Measurements from ENCODE around the gene SLC28A1. TPM values are rescaled to one million over a fixed set of nuclear protein-coding genes. Genes with fewer than 3 reads are reported as not detected.
A peak's percentile ranks its signal among the peaks of the same experiment; 100 is the strongest.

The SLC28A1 gene, protein sequence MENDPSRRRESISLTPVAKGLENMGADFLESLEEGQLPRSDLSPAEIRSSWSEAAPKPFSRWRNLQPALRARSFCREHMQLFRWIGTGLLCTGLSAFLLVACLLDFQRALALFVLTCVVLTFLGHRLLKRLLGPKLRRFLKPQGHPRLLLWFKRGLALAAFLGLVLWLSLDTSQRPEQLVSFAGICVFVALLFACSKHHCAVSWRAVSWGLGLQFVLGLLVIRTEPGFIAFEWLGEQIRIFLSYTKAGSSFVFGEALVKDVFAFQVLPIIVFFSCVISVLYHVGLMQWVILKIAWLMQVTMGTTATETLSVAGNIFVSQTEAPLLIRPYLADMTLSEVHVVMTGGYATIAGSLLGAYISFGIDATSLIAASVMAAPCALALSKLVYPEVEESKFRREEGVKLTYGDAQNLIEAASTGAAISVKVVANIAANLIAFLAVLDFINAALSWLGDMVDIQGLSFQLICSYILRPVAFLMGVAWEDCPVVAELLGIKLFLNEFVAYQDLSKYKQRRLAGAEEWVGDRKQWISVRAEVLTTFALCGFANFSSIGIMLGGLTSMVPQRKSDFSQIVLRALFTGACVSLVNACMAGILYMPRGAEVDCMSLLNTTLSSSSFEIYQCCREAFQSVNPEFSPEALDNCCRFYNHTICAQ
- 10 to 100 TPM in 1 of 2 donors, under 1 TPM in 1; 0.09 to 39.7 TPM for total RNA-seq
- 10 to 100 TPM; 14.8 to 21.9 TPM for polyA plus RNA-seq

DNA sequence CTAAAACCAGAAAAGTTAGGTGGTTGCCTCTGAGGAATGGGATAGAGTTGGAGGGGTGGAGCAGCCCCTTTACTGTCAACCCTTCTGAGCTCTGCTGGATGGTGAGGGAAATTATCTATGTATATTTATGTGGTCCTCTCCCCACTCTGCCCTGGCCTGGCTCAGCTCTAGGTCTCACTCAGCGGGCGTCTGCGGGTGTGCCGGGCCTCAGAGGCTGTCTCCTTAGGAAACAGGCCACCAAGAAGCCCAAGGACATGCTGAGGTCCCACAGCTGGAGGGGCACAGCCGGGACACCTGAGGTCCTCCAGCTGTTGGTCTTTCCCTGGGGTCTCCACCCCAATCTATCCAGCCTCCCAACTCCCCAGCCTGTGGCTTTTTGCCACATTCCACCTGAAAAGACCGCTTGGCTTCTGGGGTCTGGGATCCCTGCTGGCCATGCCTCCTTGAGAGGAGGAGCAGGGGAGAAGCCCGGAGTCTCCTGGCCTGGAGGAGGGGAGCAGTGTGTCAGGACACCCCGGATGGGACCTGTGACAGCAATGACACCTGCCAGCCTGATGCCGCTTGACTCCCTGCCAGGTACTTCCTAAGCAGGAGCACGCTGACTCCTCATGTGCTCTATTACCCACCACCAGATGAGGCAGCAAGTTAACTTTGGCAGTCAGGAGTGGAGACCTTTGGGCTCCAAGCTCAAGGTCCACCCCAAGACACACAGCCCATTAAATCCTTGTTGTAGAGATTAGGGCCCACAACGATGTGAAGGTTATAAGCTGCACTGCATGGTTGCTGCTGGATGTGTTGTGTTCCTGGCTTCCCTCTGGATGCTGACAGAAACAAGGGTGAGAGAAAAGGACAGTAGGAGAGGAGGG, at the start of gene SLC28A1:
SLC28A1 (plus strand) TSS at position 747 of the 866 bp plus-strand sequence. CDS start 3,099 bp downstream, outside the sequence.
- Histone ChIP-seq H3K4me1 (ENCODE audit: control insufficient read depth in 4 of 4, insufficient read depth in 4 of 4, low read length in 3 of 4) (peaks cover 5 to 33% (median 12%) of the 10 kb centered on the region in 4 donors), H3K27ac (ENCODE audit: low read depth in 1 of 2, low read length in 2 of 2) (peak within 1 kb of the TSS; percentile 93 to 99), H3K27me3 (ENCODE audit: control insufficient read depth in 4 of 4, insufficient read depth in 4 of 4, low read length in 3 of 4) (no peaks in the 10 kb centered on the region), H3K36me3 (ENCODE audit: control insufficient read depth in 4 of 4, insufficient read depth in 3 of 4, low read depth in 1 of 4, low read length in 3 of 4) (peaks cover 0 to 5% (median under 1%) of the 10 kb centered on the region in 4 donors), H3K4me3 (ENCODE audit: low read depth in 1 of 3, low read length in 3 of 3) (peak within 1 kb of the TSS; percentile 39 to 80 (median 74)), H3K9me3 (ENCODE audit: control insufficient read depth in 4 of 4, low read length in 3 of 4) (no peaks in the 10 kb centered on the region), H3K9ac (ENCODE audit: low read depth in 1 of 2, low read length in 2 of 2) (peak within 1 kb of the TSS; percentile 72 to 99)
- peak; percentile 29 for TF ChIP-seq NR2F2 (IDR thresholded peaks at IDR 0.05)
- TF ChIP-seq, protein P1, sequence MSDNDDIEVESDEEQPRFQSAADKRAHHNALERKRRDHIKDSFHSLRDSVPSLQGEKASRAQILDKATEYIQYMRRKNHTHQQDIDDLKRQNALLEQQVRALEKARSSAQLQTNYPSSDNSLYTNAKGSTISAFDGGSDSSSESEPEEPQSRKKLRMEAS (IDR thresholded peaks at IDR 0.05): peak; percentile 95
- peak; percentile 59 for TF ChIP-seq FOXA2 (IDR thresholded peaks at IDR 0.05)
- peak; percentile 66 to 88 for TF ChIP-seq JUND (IDR thresholded peaks at IDR 0.05)
- TF ChIP-seq GABPA (IDR thresholded peaks at IDR 0.05 in 1 of 2, conservative IDR thresholded peaks at IDR 0.05 in 1 of 2): no peak
- peak; percentile 80 for TF ChIP-seq YY1 (IDR thresholded peaks at IDR 0.05)
- TF ChIP-seq, protein P2, sequence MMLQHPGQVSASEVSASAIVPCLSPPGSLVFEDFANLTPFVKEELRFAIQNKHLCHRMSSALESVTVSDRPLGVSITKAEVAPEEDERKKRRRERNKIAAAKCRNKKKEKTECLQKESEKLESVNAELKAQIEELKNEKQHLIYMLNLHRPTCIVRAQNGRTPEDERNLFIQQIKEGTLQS (IDR thresholded peaks at IDR 0.05): no peak
- peak; percentile 64 to 70 for TF ChIP-seq RAD21 (IDR thresholded peaks at IDR 0.05)
- TF ChIP-seq RXRA (IDR thresholded peaks at IDR 0.05): peak; percentile 89 to 95
- TF ChIP-seq EGR1 (IDR thresholded peaks at IDR 0.05; ENCODE audit: low read depth in 2 of 2): peak in 1 of 2 donors; percentile 81
- TF ChIP-seq HNF4A (conservative IDR thresholded peaks at IDR 0.05): peak; percentile 100
- peak; percentile 70 for TF ChIP-seq FOXA1 (IDR thresholded peaks at IDR 0.05)
- peak; percentile 98 for TF ChIP-seq HNF4G (IDR thresholded peaks at IDR 0.05)
- TF ChIP-seq, protein P3, sequence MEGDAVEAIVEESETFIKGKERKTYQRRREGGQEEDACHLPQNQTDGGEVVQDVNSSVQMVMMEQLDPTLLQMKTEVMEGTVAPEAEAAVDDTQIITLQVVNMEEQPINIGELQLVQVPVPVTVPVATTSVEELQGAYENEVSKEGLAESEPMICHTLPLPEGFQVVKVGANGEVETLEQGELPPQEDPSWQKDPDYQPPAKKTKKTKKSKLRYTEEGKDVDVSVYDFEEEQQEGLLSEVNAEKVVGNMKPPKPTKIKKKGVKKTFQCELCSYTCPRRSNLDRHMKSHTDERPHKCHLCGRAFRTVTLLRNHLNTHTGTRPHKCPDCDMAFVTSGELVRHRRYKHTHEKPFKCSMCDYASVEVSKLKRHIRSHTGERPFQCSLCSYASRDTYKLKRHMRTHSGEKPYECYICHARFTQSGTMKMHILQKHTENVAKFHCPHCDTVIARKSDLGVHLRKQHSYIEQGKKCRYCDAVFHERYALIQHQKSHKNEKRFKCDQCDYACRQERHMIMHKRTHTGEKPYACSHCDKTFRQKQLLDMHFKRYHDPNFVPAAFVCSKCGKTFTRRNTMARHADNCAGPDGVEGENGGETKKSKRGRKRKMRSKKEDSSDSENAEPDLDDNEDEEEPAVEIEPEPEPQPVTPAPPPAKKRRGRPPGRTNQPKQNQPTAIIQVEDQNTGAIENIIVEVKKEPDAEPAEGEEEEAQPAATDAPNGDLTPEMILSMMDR (IDR thresholded peaks at IDR 0.05; ENCODE audit: low read depth, low read length, missing input control): no peak
- TF ChIP-seq, protein P4, sequence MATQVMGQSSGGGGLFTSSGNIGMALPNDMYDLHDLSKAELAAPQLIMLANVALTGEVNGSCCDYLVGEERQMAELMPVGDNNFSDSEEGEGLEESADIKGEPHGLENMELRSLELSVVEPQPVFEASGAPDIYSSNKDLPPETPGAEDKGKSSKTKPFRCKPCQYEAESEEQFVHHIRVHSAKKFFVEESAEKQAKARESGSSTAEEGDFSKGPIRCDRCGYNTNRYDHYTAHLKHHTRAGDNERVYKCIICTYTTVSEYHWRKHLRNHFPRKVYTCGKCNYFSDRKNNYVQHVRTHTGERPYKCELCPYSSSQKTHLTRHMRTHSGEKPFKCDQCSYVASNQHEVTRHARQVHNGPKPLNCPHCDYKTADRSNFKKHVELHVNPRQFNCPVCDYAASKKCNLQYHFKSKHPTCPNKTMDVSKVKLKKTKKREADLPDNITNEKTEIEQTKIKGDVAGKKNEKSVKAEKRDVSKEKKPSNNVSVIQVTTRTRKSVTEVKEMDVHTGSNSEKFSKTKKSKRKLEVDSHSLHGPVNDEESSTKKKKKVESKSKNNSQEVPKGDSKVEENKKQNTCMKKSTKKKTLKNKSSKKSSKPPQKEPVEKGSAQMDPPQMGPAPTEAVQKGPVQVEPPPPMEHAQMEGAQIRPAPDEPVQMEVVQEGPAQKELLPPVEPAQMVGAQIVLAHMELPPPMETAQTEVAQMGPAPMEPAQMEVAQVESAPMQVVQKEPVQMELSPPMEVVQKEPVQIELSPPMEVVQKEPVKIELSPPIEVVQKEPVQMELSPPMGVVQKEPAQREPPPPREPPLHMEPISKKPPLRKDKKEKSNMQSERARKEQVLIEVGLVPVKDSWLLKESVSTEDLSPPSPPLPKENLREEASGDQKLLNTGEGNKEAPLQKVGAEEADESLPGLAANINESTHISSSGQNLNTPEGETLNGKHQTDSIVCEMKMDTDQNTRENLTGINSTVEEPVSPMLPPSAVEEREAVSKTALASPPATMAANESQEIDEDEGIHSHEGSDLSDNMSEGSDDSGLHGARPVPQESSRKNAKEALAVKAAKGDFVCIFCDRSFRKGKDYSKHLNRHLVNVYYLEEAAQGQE (IDR thresholded peaks at IDR 0.05): peak; percentile 95
- TF ChIP-seq SP1 (IDR thresholded peaks at IDR 0.05): peak; percentile 99
- TF ChIP-seq TAF1 (conservative IDR thresholded peaks at IDR 0.05): peak; percentile 95
- TF ChIP-seq, protein P5, sequence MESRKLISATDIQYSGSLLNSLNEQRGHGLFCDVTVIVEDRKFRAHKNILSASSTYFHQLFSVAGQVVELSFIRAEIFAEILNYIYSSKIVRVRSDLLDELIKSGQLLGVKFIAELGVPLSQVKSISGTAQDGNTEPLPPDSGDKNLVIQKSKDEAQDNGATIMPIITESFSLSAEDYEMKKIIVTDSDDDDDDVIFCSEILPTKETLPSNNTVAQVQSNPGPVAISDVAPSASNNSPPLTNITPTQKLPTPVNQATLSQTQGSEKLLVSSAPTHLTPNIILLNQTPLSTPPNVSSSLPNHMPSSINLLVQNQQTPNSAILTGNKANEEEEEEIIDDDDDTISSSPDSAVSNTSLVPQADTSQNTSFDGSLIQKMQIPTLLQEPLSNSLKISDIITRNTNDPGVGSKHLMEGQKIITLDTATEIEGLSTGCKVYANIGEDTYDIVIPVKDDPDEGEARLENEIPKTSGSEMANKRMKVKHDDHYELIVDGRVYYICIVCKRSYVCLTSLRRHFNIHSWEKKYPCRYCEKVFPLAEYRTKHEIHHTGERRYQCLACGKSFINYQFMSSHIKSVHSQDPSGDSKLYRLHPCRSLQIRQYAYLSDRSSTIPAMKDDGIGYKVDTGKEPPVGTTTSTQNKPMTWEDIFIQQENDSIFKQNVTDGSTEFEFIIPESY (IDR thresholded peaks at IDR 0.05): peak; percentile 59
- 55% methylated on average over 11 of the region's 11 CpGs for WGBS
- peak; percentile 44 for DNase-seq (ENCODE audit: low spot score)
